Forelimb muscle (tissue), 1 donor: Measurements from ENCODE around the gene ATP1A3. TPM values are rescaled to one million over a fixed set of nuclear protein-coding genes. Genes with fewer than 3 reads are reported as not detected.
A peak's percentile ranks its signal among the peaks of the same experiment; 100 is the strongest.

ENCODE experiments used
- DNase-seq: peaks from one replicate; pipeline ENCODE4 v3.0.0-alpha.2; 2013; ENCODE audit warnings: low read depth
- polyA plus RNA-seq: library from polyadenylated mRNA; unstranded; fragments of 120-200 nt; gene quantifications from one replicate; pipeline ENCODE4 v1.2.1, GENCODE V29; 2013; ENCODE audit not compliant: insufficient read length

The ATP1A3 gene
- polyA plus RNA-seq, 1 donor, result 0.61 TPM

DNA sequence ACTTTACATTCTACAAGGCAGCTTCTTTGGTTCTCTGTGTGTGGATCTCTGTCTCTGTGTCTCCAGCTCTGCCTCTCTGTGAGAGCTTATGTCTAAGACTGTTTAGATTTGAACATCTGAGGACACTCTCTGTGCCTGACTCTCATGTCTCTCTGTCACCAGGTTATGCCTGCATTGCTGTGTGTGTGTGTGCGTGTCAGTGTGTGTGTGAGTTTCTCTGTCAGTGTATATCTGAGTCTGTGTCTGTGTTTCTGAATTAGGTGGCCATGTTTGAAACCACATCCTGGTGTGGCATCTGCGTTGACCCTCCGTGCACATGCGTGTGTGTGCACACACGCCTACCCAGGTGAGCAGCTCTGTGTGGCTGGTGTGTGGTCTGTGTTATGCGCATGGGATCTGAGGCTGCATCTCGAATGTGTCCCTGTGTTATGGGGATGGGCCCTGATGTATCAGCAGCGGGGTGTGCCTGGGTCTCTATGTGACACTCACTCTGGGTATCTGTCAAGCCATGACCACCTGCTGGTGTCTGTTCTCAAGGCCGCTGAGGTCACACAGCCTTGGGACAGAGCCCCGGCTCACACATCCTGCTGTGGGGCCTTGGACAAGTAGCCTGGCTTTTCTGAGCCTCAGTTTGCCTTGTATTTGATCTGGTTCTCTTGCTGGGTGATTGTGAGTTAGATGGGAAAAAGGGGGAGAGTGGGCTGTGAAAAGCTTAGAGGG lies 6.7 kb downstream of the ATP1A3 start:
- DNase-seq, result no peak

DNA sequence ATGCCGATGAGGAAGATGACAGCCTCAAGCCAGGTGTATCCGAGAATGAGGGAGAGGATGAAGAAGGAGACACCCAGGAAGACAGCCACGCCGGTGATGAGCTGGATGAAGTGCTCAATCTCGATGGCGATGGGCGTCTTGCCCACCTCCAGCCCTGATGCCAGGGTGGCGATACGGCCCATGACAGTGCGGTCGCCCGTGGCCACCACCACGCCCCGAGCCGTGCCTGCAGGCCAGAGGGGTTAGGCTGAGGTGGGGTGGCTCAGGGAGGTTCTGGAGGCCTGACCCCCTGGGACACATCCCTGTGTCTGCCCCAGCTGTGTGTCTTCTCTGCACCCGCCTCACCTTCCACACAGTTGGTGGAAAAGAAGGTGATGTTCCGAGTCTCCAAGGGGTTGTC lies 9.1 kb downstream of the ATP1A3 start:
- no peak for DNase-seq

DNA sequence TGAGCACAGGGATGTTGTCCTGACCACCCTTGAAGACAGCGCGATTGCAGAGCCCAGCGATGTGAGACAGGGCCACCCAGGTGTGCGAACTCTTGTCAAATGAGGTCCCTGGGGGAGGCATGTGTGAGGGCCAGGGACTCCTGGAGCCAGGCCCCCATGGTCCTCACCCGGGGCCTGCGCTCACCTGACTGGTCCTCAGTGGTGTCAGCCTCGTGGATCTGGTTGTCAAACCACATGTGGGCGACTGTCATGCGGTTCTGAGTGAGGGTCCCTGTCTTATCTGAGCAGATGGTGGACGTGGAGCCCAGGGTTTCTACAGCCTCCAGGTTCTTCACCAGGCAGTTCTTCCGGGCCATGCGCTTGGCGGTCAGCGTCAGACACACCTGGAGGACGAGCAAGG lies 12.3 kb downstream of the ATP1A3 start:
- DNase-seq, result no peak

DNA sequence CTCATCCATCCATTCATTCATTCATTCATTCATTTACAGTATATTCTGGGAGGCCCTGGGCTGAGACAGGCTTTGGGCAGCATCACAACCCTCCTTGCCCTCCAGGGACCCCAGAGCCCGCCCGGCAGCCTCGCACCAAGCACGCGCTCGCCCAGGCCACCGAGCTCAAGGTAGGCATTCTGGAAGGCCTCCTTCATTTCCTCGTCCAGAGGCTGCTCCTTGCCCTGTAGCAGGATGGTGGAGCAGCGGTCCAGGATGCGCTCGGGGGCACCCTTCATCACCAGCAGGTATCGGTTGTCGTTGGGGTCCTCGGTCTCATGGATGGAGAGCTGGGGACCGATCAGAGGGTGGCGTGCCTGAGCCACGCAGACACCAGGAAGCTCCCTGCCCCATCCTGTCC lies 15.6 kb downstream of the ATP1A3 start:
- DNase-seq, result no peak

DNA sequence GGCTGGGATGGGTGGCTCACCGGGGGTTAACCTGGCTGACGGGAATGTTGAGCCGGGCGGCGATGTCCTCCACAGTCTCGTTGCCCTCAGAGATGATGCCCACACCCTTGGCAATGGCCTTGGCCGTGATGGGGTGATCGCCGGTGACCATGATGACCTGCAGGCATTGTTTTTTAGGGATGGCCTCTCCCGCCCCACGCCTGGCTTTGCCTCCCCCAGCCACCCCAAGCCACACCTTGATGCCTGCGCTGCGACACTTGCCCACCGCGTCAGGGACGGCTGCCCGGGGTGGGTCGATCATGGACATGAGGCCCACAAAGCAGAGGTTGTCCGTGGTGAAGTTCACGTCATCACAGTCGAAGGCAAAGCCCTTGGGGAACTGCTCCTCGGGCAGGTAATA lies 16.1 kb downstream of the ATP1A3 start:
- DNase-seq, result no peak

DNA sequence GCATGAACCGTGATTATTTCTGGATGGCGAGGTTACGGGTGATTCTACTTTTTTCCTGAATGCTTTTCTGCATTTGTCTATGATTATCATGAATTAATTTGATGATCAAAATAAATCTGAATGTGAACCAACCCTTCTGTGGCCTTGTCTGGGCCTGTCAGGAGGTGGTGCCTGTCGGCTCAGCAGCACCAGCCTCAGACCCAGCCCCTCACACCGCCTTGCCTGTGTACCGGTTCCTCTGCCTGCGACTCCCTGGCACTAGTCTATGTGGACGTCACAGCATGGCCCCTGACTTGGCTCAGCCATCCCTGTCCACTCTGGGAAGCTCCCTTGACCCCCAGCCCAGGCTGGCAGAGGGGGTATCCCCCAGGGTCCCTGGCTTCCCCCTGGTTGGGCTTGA lies 19.4 kb downstream of the ATP1A3 start:
- no peak for DNase-seq

DNA sequence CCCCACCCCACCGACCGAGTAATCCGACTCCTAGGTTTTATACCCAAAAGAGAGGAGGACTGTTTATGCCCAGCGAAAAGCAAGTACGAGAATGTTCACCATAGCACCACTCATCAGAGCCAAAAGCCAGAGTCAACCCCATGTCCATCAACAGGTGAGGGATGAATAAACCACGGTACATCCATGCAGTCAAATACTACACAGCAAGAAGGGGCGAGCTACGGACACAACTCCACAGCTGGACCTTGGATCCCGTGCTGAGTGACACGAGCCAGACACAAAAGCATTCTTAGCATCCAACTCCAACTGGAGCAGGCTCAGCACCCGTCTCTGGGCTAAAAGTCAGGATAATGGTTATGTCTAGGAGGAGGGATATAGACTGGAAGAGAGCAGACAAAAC lies 22.7 kb downstream of the ATP1A3 start:
- DNase-seq, result no peak

DNA sequence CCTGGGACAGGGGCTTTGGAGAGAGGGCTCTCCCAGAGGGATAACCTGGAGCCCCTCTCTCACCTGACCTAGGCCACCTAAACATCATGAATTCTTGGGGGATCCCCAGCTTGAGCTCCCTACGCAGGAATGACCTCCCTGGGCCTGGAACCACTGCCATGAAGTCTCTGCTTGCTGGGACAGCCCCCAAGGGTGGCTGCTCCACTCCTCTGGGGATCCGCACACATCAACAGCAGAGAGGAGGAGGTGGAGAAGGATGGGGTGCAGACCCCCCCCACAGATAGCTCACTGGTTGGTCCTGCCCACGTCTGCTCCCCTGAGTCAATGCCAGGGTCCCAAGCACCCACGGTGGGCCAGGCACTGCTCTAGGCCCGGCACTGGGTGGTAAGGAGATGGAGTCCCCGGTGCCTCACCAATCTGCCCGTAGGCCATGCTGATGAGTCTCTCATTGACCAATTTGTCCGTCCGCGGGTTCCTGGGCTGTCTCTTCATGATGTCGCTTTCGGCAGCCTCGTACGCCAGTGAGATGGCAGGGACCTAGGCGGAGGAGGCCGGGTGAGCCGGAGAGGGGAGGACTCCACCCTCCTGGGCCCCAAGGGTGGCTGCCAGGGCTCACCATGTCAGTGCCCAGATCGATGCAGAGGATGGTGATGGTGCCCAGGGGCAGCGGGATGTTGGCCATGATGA lies 24.1 kb downstream of the ATP1A3 start:
- DNase-seq, result no peak

DNA sequence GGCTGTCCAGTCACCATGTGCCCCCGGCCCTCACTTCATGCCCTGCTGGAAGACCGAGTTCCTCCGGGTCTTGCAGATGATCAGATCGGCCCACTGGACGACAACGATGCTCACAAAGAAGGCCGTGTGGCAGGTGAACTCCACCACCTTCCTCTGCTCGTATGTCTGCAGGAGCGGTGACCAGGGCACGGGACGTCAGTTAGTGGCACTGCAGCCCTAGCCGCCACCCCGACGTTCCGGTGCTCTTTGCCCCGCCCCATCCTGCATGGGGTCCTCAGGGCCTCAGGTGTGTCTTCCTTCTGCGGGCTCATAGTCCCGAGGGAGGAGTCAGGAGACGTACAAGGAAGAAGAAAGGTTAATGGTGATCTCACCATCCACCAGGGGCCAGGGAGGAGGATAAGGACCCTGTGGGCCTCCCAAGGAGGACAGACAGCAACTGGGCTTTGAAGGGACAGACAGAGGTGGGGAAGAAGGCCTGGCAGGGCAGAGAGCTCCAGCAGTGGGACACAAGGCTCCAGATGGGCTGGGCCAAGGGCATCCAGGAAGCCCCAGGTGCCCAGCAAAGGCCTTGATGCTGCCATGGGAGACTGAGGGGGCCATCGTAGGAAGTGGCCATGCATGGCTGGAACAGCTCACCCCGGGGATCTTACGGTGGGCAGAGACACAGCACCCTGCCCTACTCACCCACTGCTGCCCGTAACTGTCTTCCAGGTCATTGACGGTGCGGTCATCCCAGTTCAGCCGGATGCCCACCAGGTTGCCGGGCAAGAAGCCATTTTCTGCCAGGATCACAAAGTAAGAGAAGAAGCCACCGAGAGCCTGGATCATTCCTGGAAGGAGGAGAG lies 25.1 kb downstream of the ATP1A3 start:
- no peak for DNase-seq

DNA sequence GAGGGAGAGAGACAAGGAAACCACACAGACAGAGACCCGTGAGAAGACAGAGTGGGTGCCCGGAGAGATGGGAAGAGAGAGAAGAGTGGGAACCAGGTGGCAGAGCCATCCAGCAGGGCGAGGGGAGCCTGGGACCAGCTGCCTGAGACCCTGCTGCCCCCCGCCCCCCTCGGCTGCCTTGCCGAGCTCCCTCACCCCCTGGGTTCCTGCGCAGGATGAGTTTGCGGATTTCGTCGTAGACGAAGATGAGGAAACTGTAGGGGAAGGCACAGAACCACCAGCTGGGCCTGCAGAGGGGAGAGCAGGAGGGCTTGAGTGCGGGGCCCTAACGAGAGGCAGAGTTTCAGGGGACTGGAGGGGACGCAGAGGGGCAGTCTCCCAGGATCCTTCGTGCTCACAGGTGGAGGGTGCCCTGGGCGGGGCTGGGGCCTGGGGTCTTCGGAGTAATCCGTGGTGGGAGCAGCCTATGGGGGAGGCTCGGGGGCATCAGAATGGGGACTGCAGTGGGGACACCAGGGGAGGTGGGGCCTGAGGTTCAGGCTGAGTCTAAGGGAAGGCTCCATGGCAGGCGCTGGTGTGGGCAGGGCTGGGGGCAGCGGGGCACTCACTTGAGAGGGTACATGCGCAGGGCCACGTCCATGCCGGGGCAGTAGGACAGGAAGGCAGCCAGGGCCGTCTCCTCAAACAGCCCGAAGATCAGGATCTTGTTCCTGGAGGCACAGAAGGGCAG lies 26.8 kb downstream of the ATP1A3 start:
- DNase-seq, result no peak

DNA sequence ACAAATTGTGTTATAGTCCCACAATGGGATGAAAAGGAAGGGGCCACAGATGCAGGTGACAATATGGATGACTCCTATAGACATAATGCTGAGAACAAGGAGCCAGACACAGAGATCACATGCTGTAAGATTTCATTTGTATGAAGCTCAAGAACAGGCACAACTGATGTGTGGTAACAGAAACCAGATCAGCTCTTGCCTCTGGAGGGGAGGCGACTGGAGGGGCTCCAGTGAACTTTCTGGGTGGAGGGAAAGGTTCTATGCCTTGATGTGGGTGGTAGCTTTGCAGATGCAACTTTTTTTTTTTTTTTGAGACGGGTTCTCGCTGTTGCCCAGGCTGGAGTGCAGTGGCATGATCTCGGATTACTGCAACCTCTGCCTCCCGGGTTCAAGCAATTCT lies 28.9 kb downstream of the ATP1A3 start:
- DNase-seq, result no peak

DNA sequence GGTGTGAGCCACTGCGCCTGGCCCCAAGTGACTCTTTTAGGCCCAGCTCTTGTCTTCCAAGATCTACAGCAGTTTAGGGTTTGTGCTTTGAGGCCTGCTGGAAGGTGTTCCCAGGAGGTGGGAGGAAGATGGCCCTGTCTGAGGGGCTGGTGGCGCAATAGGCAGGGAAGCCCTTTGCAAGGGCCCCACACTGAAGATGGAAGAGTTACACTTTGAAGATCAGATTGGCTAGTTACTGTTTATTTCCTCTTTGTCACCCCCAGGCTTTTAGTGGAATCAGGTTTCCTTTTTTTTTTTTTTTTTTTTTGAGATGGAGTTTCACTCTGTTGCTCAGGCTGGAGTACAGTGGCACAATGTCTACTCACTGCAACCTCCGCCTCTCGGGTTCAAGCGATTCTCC lies 33.1 kb downstream of the ATP1A3 start:
- no peak for DNase-seq

DNA sequence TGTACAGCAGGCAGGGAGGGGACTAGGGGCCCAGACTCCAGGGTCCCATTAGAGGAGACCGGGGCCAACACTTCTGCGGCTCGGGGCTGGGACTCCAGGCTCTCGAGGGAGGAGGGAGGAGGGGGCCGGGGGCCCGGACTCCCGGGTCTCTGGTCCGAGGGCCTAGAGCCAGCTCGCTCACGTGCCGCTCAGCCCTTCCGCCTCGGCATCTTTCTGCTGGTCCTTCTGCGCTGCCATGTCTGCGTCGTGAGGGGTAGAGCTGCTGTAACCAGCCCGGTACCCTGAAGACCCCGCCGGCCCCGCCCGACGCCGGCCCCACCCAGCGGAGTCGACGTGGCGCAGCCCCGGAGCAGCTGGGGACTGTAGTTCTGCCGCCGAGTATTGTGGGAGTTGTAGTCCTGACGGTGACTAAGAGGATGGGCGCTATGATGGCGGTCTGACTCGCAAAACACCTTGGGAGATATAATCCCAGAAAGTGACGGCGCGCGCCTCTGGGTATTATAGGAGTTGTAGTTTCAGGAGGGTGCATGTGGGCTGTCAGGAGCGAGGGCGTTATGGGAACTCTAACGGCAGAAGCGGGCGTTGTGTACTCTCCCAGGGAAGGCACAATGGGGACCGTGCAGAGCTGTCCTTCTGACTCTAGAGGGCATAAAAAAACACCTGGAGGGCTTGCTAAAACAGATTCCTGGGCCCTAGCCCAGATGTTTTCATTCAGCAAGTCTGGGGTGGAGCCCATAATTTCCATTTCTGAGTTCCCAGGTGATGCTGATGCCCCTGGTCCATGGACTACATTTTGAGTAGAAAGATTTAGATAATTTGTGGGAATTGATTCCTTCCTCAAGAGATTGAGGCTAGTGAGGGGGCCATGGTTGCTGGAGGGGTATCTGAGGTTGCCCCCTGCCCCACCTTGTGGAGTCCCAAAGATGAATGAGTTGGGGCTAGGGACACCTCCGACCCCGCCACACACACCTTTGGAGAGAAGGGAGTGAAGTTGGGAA lies 34.7 kb downstream of the ATP1A3 start, which contains the start of gene RABAC1:
Gene RABAC1, minus strand, starts transcription at position 266 of the 998 bp plus-strand sequence. Its CDS starts 29 bp downstream, at position 237.
- DNase-seq, result peak; percentile 89

DNA sequence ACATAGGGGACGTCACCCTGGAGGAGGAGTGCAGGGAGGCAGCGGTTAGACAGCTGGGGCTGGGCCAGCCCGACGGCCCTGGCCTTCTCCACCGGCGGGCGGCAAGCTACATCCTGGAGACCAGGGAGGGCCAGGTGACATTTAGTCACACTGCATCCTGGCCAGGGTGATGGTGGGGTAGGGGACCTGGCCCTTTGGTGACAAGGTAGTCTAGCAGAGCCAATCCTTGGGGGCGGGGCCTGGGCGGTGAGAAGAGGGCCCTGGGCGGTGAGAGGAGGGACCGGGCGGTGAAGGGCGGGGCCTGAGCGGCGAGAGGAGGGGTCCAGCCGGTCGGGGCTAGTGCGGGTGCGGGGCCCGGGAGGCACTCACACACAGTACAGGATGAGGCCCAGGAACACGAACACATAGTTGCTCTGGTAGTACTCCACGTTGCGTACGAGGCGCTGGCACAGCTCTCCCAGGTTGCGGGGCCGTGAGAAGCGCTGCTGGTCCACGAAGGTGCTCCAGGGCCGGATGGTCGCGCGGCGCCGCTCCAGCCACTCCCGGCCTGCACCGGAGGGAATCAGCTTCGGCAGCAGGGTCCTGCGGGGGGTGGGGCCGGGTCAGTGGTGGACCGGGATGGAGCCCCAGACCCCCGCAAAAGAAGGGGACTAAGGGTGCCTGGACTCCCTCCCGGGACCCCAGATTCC lies 35.5 kb downstream of the ATP1A3 start:
- no peak for DNase-seq

DNA sequence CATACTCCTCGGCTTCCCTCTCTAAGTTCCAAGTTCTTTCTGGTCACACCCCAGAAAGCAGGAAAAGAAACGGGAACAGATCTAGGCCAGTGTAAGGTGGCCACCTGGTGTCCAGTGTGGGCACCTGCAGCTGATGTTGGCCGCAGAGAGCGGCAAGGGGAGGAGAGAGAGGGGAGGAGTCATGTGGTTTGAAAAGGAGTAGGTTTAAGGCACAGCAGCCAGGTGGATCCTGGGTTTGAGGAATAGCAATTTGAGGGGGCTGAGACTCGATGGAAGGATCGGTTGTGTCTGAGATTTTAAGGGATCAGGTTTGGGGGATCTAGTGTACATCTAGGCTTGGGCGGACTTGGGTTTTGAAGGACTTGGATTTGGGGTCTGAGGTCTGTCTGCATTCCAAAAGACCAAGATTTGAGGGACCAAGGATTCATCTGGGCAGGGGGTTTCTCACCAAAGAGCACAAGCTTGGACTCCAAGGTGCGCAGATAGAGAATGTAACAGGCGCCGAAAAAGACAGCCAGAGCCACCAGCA lies 36.1 kb downstream of the ATP1A3 start:
- no peak for DNase-seq

DNA sequence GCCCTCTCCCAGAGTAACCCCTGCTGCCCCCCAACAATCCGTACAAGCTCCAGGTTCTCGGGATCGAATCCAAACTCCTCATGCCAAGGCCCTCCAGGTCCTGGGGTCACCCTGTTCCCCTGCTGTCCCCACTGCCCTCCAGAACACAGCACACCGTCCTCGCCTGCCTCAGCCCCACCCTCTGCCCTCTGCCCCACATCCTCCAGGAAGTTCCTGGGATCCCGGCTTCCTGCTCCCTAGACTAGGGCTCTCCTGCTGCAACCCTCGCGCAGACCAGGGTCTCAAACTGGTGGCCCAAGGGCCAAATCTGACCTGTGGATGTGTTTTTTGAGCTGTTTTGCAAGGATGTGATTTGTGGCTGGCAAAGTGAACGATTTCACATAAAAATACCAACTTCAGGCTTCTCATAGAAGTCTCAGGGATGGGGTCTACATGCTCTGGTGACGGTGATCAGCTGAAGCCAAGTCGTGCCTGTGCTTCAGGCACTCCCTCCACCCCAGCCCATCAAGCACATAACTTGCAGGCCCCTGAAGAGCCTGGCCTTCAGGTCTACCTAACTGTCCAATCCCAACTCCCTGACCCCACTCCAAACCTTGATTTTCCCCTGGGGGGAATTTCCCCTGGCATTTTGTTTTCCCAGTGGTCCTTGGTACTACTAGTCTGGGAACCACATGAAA lies 36.7 kb downstream of the ATP1A3 start:
- no peak for DNase-seq

DNA sequence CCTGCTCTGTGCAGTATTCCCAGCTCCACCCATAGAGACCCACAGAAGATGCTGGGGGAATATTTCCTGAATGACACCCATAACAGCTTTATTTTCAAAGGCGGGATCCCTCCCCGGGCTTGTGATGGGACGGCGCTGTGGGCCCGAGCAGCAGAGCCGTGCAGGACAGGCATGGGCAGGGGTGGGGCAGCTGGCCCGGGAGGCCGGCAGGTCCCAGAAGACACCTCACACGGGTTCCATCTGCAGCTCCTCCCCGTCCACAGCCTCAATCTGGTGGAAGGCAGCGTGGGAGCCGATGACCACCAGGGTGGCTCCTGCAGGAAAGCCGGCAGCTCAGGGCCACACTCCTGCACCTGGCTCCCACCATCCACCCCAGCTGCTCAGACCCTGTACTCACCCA lies 37.4 kb downstream of the ATP1A3 start:
- DNase-seq, result no peak

DNA sequence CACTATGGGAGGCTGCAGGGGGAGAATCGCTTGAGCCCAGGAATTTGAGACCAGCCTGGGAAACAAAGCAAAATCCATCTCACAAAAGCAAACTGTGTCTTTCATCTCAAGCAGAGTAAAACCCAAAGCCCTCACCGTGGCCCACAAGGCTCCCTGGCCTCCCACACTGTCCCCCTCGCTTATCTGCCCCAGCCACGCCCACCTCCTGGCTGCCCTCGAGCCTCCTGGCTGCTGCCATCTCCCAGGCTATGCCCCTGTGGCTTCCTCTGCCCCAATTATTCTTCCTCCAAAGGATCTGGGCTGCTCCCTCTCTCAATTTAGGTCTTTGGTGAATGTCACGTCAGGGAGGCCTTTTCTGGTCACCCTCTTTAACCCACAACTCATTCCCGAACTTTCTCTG lies 38.5 kb downstream of the ATP1A3 start:
- no peak for DNase-seq

DNA sequence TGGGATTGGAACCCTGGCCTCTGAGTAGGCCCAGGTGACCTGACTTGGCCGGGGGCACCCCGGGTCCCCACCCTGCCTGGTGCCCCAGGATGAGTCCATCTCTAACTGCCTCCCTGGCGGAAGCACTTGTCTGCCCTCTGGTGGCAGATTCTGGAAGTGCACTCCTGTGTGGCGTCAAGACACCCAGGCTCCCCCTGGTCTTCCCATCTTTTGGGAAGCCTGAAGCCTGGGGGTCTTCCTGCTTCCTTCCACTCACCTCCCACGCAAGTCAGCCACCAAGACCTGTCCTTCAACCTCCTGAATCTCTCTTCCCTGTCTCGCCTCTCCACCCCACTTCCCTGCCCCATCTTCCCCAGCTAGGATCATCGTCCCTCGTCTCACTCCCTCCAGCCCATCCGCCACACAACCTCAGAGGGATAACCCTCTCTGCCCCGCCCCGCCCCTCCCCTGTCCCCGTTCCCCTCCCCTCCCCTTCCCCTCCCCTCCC lies 42.3 kb downstream of the ATP1A3 start:
- no peak for DNase-seq
